Activated naive CD8-positive, alpha-beta T cell (primary cell): ENCODE measurements around the gene SLC7A8.
A peak's percentile ranks its signal among the peaks of the same experiment; 100 is the strongest.

Experiments used
- H3K27ac Mint-ChIP-seq: one replicate; pipeline ENCODE4 v1.8.0; 2021; ENCODE audit warnings: mixed read lengths
- H3K27me3 Mint-ChIP-seq: one replicate; pipeline ENCODE4 v1.8.0; 2021; ENCODE audit warnings: mixed read lengths
- H3K36me3 Mint-ChIP-seq: one replicate; pipeline ENCODE4 v1.8.0; 2021; ENCODE audit warnings: mixed read lengths
- H3K4me1 Mint-ChIP-seq: one replicate; pipeline ENCODE4 v1.8.0; 2021; ENCODE audit warnings: low read depth, mixed read lengths
- H3K4me3 Mint-ChIP-seq: one replicate; pipeline ENCODE4 v1.8.0; 2021; ENCODE audit warnings: mild to moderate bottlenecking, mixed read lengths
- H3K9me3 Mint-ChIP-seq: one replicate; pipeline ENCODE4 v1.8.0; 2021; ENCODE audit warnings: low read depth, mixed read lengths

Gene SLC7A8

DNA sequence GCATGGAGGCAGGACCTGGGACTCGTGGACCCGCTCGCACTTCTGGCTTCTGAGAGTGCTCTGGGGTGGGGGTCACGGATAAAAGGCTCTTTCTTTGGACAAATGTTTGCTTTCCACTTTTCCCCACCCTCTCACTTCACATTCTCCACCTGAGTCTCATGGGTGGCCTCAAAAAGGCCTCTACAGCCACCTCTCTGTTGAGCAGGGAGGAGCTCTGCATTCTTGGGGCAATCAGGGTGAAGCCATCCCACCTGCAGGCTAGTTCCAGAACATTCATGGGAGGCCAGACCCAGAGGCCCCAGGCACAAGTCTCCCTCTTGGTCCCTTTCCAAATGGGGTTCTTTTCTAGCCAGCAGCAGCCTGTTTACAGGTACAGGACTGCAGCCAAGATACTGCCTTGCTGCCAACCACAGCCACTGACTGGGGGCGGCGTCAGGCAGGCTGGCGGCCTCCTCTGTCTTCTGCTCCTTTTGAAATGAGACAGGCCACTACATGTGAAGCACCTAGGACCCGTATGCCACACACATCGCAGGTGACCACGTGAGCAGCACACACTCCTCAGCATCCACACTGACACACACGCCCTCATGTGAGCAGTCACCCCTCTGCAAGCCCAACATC, 46.2 kb downstream of the SLC7A8 start:
- Mint-ChIP-seq H3K27me3 (no peaks in the 10 kb centered on the region), H3K27ac (no peak overlapping the region), H3K36me3 (no peaks in the 10 kb centered on the region), H3K4me1 (no peaks in the 10 kb centered on the region), H3K4me3 (no peak overlapping the region), H3K9me3 (no peaks in the 10 kb centered on the region)

DNA sequence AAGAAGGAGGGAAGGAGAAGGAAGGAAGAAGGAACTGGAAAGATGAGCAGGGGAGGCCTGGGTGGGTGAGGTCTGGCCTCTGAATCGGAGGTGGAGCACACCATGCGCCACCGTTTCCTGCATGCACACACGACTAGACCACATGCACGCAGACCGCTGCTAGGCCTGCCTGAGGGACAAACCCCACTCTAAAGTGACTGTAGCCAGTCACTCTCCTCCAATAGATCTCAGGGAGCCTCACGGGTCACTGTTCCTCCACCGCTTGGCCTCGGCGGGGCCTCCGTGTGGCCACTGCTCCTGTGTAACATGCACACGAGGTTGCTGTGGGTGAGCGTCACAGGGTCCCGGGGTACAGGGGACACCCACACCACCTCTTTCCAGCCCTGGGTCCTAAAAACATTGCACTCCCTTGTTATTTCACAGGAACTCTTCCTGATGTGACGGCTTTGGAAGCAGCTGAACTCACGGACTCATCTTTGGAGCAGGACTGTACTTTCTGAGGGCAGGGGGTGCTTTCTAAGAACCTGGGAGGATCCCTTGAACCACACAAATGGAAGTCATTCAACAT, 46.8 kb downstream of the SLC7A8 start:
- no peaks in the 10 kb centered on the region for H3K4me1 Mint-ChIP-seq
- no peaks in the 10 kb centered on the region for H3K27me3 Mint-ChIP-seq
- H3K36me3 Mint-ChIP-seq, result no peaks in the 10 kb centered on the region
- no peak overlapping the region for H3K27ac Mint-ChIP-seq
- no peak overlapping the region for H3K4me3 Mint-ChIP-seq
- H3K9me3 Mint-ChIP-seq, result no peaks in the 10 kb centered on the region

DNA sequence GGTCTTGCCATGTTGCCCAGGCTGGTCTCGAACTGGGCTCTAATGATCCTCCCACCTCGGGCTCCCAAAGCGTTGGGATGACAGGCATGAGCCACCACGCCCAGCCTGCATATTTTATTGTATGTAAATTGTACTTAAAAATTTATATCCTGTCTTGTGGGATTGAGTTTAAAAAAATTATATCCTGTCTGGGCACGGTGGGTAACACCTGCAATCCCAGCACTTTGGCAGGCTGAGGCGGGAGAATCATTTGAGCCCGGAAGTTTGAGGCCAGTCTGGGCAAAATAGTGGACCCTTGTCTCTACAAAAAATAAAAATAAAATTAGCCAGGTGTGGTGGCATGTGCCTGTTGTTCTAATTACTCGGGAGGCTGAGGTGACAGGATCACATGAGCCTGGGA, 50.5 kb downstream of the SLC7A8 start:
- no peaks in the 10 kb centered on the region for H3K9me3 Mint-ChIP-seq
- no peaks in the 10 kb centered on the region for H3K27me3 Mint-ChIP-seq
- peaks cover 2% of the 10 kb centered on the region for H3K36me3 Mint-ChIP-seq
- no peak overlapping the region for H3K27ac Mint-ChIP-seq
- no peak overlapping the region for H3K4me3 Mint-ChIP-seq
- no peaks in the 10 kb centered on the region for H3K4me1 Mint-ChIP-seq

DNA sequence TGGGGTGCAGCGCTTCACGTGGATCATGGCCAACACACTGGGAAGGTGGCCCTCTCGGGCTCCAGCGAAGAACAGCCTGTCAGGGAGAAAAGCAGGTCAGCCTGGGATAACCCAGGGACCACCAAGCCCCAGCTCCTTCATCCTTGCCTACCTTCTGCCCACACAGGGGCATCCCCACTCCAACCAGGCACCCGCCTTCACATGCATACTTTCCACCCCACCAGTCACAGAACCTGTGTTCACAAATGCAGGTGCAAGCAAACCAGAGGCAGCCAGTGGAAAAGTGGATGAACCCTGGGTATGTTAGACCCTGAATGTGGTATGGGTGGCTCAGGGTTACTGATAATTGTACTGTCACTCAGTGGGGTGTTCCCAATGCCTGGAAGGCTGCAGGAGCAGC, 52.0 kb downstream of the SLC7A8 start:
- no peaks in the 10 kb centered on the region for H3K9me3 Mint-ChIP-seq
- H3K36me3 Mint-ChIP-seq, result peaks cover 2% of the 10 kb centered on the region
- H3K27ac Mint-ChIP-seq, result no peak overlapping the region
- H3K4me3 Mint-ChIP-seq, result no peak overlapping the region
- H3K4me1 Mint-ChIP-seq, result no peaks in the 10 kb centered on the region
- H3K27me3 Mint-ChIP-seq, result no peaks in the 10 kb centered on the region

DNA sequence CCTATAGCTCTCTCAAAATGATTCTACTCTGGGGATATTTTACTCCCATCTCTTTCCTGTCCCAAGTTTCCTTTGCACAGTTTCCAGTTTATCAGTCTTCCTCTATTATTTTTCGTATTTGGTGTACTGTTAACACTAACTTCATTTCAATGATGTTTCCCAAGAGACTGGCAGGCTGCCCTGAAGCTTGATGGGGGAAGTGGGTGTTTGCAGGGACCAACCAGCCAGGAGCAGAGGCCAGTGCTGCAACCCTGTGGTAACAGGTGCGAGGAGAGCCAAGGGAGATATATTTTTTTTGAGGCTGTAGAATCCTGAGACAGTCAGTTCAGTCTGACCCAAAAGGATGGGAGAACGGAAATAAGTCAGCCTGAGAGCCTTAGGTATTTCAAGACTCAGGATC, 52.6 kb downstream of the SLC7A8 start:
- Mint-ChIP-seq H3K4me1 (no peaks in the 10 kb centered on the region), H3K27ac (no peak overlapping the region), H3K9me3 (no peaks in the 10 kb centered on the region), H3K36me3 (peaks cover 2% of the 10 kb centered on the region), H3K4me3 (no peak overlapping the region), H3K27me3 (no peaks in the 10 kb centered on the region)

DNA sequence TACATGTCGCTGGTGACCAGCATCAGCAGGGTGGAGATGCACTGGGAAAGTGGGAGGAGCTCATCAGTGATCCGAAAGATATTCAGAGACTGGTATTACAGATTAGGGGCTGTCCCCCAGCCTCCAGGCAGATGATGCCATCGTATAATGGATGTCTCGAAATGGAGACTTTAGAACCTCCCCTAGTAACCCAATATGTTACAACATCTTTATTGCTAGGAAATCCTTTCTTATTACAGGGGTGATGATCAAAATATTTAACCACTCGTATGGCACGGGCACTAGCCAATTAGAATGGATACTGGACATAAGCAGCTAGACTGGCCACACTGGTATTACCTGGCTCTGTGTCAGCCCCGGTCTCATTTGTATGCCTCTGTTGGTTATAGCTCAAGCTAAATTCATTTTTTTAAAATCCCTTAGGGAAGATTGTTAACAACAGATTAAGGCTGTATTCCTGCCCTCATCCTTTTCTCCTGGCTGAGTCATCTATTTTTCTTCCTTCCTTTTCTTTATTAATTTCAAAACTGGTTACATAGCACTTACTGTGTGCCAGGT, 53.6 kb downstream of the SLC7A8 start:
- no peaks in the 10 kb centered on the region for H3K9me3 Mint-ChIP-seq
- H3K27me3 Mint-ChIP-seq, result no peaks in the 10 kb centered on the region
- H3K4me3 Mint-ChIP-seq, result no peak overlapping the region
- no peaks in the 10 kb centered on the region for H3K4me1 Mint-ChIP-seq
- peaks cover 2% of the 10 kb centered on the region for H3K36me3 Mint-ChIP-seq
- no peak overlapping the region for H3K27ac Mint-ChIP-seq

DNA sequence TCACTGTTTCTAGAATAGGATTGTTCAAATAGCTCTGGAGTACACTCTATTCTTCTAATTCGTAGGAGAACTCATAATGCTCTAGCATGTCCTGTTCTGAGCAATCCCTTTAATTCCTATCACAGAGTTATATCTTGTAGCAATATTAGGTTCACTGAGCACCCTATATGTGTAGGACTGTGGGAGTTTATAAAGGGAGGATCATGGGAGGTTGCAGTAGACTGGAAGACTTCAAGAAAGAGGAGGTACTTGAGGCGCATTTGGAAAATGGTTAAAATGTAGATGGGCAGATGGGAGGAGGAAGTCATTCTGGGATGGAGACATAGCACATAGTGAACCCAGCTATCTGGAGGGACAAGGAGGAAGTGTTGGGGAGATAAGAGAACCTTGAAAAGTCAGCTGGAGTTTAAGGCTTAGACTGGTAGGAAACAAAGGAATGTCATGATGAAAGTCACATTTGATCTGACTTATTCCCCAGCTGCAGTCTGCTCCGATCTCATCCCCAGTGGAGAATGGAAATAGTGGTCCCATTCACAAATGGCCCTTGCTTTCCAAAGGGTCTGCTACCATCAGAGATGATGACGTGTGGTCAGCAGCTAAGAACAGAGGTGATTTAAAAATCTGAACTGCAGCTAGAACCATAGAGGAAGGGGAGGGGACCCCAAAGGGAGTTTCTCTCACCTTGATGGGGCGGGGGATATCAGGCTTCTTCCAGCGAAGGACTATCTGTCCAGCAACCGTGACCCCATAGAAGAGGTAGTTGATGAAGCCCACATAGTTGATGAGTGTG, 54.3 kb downstream of the SLC7A8 start:
- Mint-ChIP-seq H3K4me3 (no peak overlapping the region), H3K36me3 (peaks cover 2% of the 10 kb centered on the region), H3K9me3 (no peaks in the 10 kb centered on the region), H3K27me3 (no peaks in the 10 kb centered on the region), H3K4me1 (no peaks in the 10 kb centered on the region), H3K27ac (no peak overlapping the region)

DNA sequence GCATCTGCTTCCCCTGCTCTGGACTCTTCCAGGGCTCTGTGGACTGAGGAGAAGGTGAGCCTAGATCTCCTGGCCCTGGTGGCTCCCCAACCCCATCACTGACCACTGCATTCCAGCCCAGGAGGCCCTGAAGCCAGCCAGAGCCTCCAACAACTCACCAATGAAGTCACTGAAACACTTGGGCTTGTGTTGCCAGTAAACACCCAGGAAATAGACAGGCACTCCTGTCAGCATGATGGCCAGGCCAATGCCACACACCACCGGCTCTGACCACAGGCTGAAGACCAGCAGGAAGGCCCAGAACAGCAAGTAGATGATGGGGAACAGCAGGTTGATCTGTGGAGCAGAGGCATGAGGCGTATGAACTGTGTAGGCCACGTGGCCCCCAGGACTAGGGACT, 55.6 kb downstream of the SLC7A8 start:
- Mint-ChIP-seq H3K36me3 (peaks cover 2% of the 10 kb centered on the region), H3K27me3 (no peaks in the 10 kb centered on the region), H3K4me1 (no peaks in the 10 kb centered on the region), H3K9me3 (no peaks in the 10 kb centered on the region), H3K4me3 (no peak overlapping the region), H3K27ac (no peak overlapping the region)

DNA sequence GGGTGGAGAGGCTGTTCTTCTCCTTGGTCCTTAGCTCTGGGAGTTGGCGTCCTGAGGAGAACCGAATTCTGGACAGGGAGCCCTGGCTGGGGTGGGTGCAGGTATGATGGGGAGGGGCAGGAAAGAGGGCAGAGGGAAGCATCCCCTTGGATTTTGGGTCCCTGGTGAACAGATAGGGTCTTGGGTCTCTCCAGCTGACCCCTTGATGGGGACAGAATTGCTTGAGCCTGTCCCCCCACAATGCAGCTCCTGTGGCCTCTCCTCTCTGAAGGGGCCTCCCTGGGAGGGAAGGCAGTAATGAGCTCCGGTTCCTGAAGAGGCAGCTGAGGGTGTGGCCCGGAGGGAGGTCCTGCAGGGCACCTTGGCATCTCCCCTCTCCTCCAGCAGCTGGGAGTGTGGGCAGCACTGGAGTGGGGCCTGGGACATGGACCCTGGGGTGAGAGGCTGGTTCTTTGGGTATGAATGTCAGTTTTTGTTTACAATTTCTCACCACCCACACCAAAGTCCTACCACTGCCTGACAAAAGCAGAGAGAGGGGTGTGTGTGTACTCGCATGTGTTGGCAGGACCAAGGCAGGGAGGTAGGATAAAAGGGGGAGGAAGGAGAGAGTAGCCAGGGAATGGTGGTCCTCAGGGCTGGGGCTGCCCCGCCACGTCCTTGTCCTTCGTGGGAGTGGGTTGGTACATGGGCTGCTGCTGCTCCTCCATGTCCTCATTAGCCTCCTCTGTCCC, 56.7 kb downstream of the SLC7A8 start:
- H3K4me1 Mint-ChIP-seq, result peaks cover 3% of the 10 kb centered on the region
- H3K36me3 Mint-ChIP-seq, result peaks cover 2% of the 10 kb centered on the region
- H3K4me3 Mint-ChIP-seq, result no peak overlapping the region
- no peaks in the 10 kb centered on the region for H3K9me3 Mint-ChIP-seq
- H3K27me3 Mint-ChIP-seq, result no peaks in the 10 kb centered on the region
- H3K27ac Mint-ChIP-seq, result no peak overlapping the region

DNA sequence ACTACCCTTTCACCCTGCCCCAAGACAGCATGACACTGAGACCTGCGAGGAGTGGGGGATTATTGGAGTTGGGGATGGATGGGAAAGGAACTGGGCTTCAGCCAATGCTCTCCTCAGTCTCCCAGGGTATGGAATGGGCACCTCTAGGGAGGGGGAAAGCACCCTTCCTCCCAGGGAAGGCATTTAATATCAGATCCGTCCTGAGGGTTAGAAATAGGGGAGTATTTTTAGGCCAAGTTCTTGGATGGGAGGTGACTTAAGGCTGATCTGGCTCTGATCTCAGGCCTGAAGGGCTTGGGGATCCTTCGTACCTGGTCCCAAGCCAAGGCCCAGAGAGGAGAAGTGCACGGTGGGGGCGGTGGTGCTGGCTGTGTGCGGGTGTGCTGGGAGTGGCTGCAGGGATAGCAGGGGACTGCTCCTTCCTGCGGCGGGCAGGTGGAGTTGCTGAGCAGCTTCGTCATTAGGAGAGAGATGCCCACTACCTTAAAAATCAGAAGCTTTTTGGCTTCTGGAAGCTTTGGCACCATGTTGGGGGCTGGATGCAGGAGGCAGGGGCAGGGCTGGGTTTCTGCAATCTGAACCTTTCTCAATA, 57.4 kb downstream of the SLC7A8 start:
- Mint-ChIP-seq H3K36me3 (peaks cover 2% of the 10 kb centered on the region), H3K4me1 (peaks cover 9% of the 10 kb centered on the region), H3K27me3 (no peaks in the 10 kb centered on the region), H3K4me3 (no peak overlapping the region), H3K9me3 (no peaks in the 10 kb centered on the region), H3K27ac (peak overlapping the region; percentile 34)

DNA sequence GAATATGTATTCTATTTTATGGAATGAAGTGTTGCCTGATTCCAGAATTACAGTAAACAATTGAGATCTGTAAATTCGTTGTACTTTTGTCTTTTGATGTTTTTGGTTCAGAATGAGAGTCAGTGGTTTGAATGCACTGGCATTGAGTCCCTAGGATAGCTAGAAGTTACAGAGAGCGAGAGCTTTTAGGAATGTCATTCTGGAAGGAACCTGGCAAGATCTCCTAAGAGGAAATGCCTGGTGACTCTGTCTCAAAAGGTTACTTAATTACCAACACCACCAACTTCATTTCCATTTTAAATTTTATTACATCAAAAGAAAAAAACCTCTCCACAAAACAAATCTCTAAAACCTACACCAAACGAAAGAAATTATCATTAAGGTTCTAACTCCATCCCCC, 58.4 kb downstream of the SLC7A8 start:
- Mint-ChIP-seq H3K9me3 (no peaks in the 10 kb centered on the region), H3K36me3 (peaks cover 2% of the 10 kb centered on the region), H3K4me1 (peaks cover 19% of the 10 kb centered on the region), H3K4me3 (no peak overlapping the region), H3K27ac (no peak overlapping the region), H3K27me3 (no peaks in the 10 kb centered on the region)

DNA sequence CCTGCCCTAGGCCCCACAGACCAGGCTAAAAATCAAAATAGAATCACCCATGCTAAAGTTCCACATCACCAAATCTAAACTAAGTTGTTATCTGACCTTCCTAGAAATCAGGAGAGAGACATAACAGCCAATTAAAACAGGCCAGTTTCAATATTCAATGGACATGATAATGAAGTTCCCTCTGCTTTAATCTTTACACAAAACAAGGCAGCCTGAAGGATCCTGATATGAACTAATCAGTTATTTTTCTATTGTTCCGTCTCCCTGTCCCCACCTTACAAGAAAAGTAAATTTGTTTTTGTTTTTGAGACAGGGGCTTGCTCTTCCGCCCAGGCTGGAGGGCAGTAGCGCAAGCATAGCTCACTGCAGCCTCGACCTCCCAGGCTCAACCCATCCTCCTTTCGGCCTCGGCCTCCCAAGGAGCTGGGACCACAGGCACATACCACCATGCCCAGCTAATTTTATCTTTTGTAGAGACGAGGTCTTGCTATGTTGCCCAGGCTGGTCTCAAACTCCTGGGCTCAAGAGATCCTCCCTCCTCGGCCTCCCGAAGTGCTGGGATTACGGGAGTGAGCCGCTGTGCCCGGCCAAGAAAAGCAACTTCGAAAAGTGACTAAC, 59.0 kb downstream of the SLC7A8 start:
- Mint-ChIP-seq H3K27me3 (no peaks in the 10 kb centered on the region), H3K9me3 (no peaks in the 10 kb centered on the region), H3K36me3 (peaks cover 2% of the 10 kb centered on the region), H3K4me1 (peaks cover 25% of the 10 kb centered on the region), H3K27ac (no peak overlapping the region), H3K4me3 (no peak overlapping the region)

DNA sequence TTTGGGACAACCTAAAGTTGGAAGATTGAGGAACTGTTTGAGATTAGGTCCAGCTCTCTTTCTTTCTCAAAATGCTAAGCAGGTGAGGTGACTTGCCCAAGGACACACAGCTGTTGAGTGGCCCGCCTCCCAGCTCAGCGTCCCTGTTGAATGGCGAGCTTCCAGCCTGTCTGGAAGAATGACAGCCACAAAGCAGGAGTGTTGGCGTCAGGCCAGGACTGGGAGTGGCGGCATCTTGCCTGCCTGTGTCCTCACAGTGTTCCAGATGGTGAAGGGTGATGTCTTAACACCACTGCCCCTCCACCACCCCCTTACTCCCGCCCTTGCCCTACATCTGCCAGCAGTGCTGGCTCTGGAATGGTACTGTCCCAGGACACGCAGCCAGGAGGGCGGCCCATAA, 60.0 kb downstream of the SLC7A8 start:
- Mint-ChIP-seq H3K27ac (no peak overlapping the region), H3K36me3 (no peaks in the 10 kb centered on the region)

DNA sequence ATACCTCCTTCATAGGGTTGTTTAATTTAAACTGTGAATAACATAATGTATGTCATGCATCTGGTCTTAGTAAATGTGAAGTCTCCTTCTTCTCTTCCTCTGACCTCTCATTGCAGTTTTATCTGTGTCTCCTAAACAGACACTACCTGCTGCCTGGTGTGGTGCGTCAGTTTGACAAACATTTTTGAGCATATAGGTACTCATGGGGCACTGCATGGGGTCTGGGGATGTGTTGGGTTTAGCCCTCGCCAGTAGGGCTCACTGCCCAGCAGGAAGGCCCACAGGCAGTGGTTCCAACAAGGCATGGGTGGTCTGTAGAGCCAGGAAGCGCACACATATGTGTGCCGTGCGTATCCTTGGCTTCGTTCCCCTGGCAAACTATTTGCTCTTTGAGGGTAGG, 61.4 kb downstream of the SLC7A8 start:
- Mint-ChIP-seq H3K4me3 (no peak overlapping the region), H3K36me3 (no peaks in the 10 kb centered on the region), H3K27ac (no peak overlapping the region), H3K9me3 (no peaks in the 10 kb centered on the region), H3K4me1 (peaks cover 47% of the 10 kb centered on the region), H3K27me3 (no peaks in the 10 kb centered on the region)

More for the DNA sequence above, 60.0 kb downstream of the SLC7A8 start:
- H3K4me3 Mint-ChIP-seq, result no peak overlapping the region
- no peaks in the 10 kb centered on the region for H3K9me3 Mint-ChIP-seq
- H3K4me1 Mint-ChIP-seq, result peaks cover 34% of the 10 kb centered on the region
- H3K27me3 Mint-ChIP-seq, result no peaks in the 10 kb centered on the region
